SU-DHL-6 (cell line): ENCODE results near the gene ABCA4.

Source experiments
- H2AFZ ChIP-seq: fragments of 200-600 bp; sonication (generic); 2 replicates; pipeline ENCODE4 v1.6.1; 2014; ENCODE audit warnings: low read depth, mild to moderate bottlenecking, moderate library complexity, mixed read lengths, antibody characterized with exemption, low read length; ENCODE audit not compliant: severe bottlenecking
- H3F3A ChIP-seq: fragments of 200-600 bp; shearing (Covaris generic); 2 replicates; pipeline ENCODE4 v1.6.0; 2016; ENCODE audit warnings: antibody characterized with exemption, mild to moderate bottlenecking; ENCODE audit not compliant: insufficient read depth
- H3K27ac ChIP-seq: fragments of 200-600 bp; sonication (generic); 2 replicates; pipeline ENCODE4 v1.5.1; 2016; ENCODE audit warnings: low read depth, mild to moderate bottlenecking, low read length, moderate library complexity, mixed read lengths
- H3K27me3 ChIP-seq: fragments of 200-600 bp; sonication (generic), shearing (Covaris generic); 2 replicates; pipeline ENCODE4 v1.6.0; 2014; ENCODE audit warnings: mild to moderate bottlenecking, low read length
- H3K36me3 ChIP-seq: fragments of 200-600 bp; sonication (generic); 2 replicates; pipeline ENCODE4 v1.6.1; 2014; ENCODE audit warnings: mild to moderate bottlenecking, low read length, mixed read lengths
- H3K4me2 ChIP-seq: fragments of 300-600, 200-600 bp; shearing (Covaris generic), sonication (generic); 2 replicates; pipeline ENCODE4 v1.6.0; 2014; ENCODE audit warnings: low read length, low read depth, mild to moderate bottlenecking; ENCODE audit not compliant: poor library complexity, severe bottlenecking
- H3K4me3 ChIP-seq: fragments of 200-600 bp; sonication (generic); 2 replicates; pipeline ENCODE4 v1.5.1; 2014; ENCODE audit warnings: antibody characterized with exemption, low read length, mild to moderate bottlenecking, mixed read lengths; ENCODE audit not compliant: insufficient read depth, poor library complexity, severe bottlenecking
- H3K79me2 ChIP-seq: fragments of 200-600 bp; sonication (generic); 2 replicates; pipeline ENCODE4 v1.6.1; 2014; ENCODE audit warnings: mild to moderate bottlenecking, low read length, moderate library complexity; ENCODE audit not compliant: insufficient read depth
- H3K9ac ChIP-seq: fragments of 200-600 bp; sonication (generic); 2 replicates; pipeline ENCODE4 v1.7.0; 2014; ENCODE audit warnings: mild to moderate bottlenecking, low read length
- H3K9me2 ChIP-seq: fragments of 200-600 bp; sonication (generic); replicated peaks from 2 replicates; pipeline ENCODE4 v1.6.1; 2014; ENCODE audit warnings: low read length; ENCODE audit not compliant: insufficient read depth
- H3K9me3 ChIP-seq: fragments of 200-600 bp; sonication (generic); 2 replicates; pipeline ENCODE4 v1.6.1; 2014; ENCODE audit warnings: low read length, mixed read lengths; ENCODE audit not compliant: insufficient read depth
- H4K20me1 ChIP-seq: fragments of 200-600 bp; sonication (generic); 2 replicates; pipeline ENCODE4 v1.6.1; 2014; ENCODE audit warnings: low read depth, mild to moderate bottlenecking, antibody characterized with exemption, low read length, moderate library complexity, mixed read lengths
- CTCF ChIP-seq: fragments of 200-600 bp; sonication (generic); IDR thresholded peaks from one replicate; pipeline ENCODE4 v1.5.1; 2017; ENCODE audit warnings: antibody characterized with exemption, mild to moderate bottlenecking, low read length, moderate library complexity; ENCODE audit not compliant: insufficient read depth, poor library complexity, severe bottlenecking
- EZH2phosphoT487 ChIP-seq: fragments of 200-600 bp; sonication (generic), shearing (Covaris generic); conservative IDR thresholded peaks from 2 replicates; pipeline ENCODE4 v1.6.1; 2018; ENCODE audit warnings: mild to moderate bottlenecking, antibody characterized with exemption, low read length, moderate library complexity, mixed read lengths

ABCA4 gene

GRCh38 chr1:94058766-94059165 lies 62.2 kb downstream of the ABCA4 start:
- H3K36me3 ChIP-seq: no peaks in the 10 kb centered on the region
- H3K9me2 ChIP-seq: no peaks in the 10 kb centered on the region
- H4K20me1 ChIP-seq: no peaks in the 10 kb centered on the region
- no peaks in the 10 kb centered on the region for H3F3A ChIP-seq
- no peak overlapping the region for H3K9ac ChIP-seq
- no peak overlapping the region for H3K27ac ChIP-seq
- H3K4me3 ChIP-seq: no peak overlapping the region
- no peak overlapping the region for H3K4me2 ChIP-seq
- no peak overlapping the region for H2AFZ ChIP-seq
- no peaks in the 10 kb centered on the region for H3K27me3 ChIP-seq
- no peaks in the 10 kb centered on the region for H3K79me2 ChIP-seq
- TF ChIP-seq CTCF: no peak
- no peak for TF ChIP-seq EZH2phosphoT487
- H3K9me3 ChIP-seq: no peaks in the 10 kb centered on the region

GRCh38 chr1:94056996-94057395 lies 64.0 kb downstream of the ABCA4 start:
- Histone ChIP-seq H3K27ac (no peak overlapping the region), H2AFZ (no peak overlapping the region), H3K36me3 (no peaks in the 10 kb centered on the region), H4K20me1 (no peaks in the 10 kb centered on the region), H3F3A (no peaks in the 10 kb centered on the region), H3K79me2 (no peaks in the 10 kb centered on the region), H3K27me3 (no peaks in the 10 kb centered on the region), H3K9ac (no peak overlapping the region), H3K9me2 (no peaks in the 10 kb centered on the region), H3K4me3 (no peak overlapping the region), H3K4me2 (no peak overlapping the region), H3K9me3 (no peaks in the 10 kb centered on the region)
- TF ChIP-seq EZH2phosphoT487: no peak
- no peak for TF ChIP-seq CTCF

GRCh38 chr1:94056171-94056570 lies 64.8 kb downstream of the ABCA4 start:
- Histone ChIP-seq H3K27me3 (no peaks in the 10 kb centered on the region), H3K4me3 (no peak overlapping the region), H4K20me1 (no peaks in the 10 kb centered on the region), H3F3A (no peaks in the 10 kb centered on the region), H3K27ac (no peak overlapping the region), H3K36me3 (no peaks in the 10 kb centered on the region), H3K9me2 (no peaks in the 10 kb centered on the region), H3K9me3 (no peaks in the 10 kb centered on the region), H3K9ac (no peak overlapping the region), H3K79me2 (no peaks in the 10 kb centered on the region), H3K4me2 (no peak overlapping the region), H2AFZ (no peak overlapping the region)
- TF ChIP-seq EZH2phosphoT487 (no peak), CTCF (no peak)
